Activated B cell treated with CpG ODN at 0.5 μM for 24 hours (primary cell): Measurements from ENCODE around the gene DLGAP1. TPM values are rescaled to one million over a fixed set of nuclear protein-coding genes. Genes with fewer than 3 reads are reported as not detected.

Source experiments
- ATAC-seq: fragments of 200-7000 bp; cut with Tn5 transposase; one replicate; pipeline ENCODE4 v1.10.0; 2021; ENCODE audit warnings: low read depth, mild to moderate bottlenecking, moderate library complexity
- CTCF ChIA-PET: fragments of 350-600 bp; sonication (Branson Sonifier 250); formaldehyde crosslinking; loops from one replicate; lab custom pipeline; 2021; ENCODE audit warnings: antibody characterized with exemption; lab: Charles Lee
- POLR2A ChIA-PET: fragments of 350-600 bp; sonication (Branson Sonifier 250); formaldehyde crosslinking; loops from one replicate; lab custom pipeline; 2021; ENCODE audit warnings: antibody characterized with exemption; lab: Charles Lee
- DNase-seq: peaks from one replicate; pipeline ENCODE4 v3.0.0; 2022
- H3K27ac Mint-ChIP-seq: one replicate; pipeline ENCODE4 v1.8.0; 2020; ENCODE audit warnings: mixed read lengths
- H3K27me3 Mint-ChIP-seq: one replicate; pipeline ENCODE4 v1.8.0; 2021; ENCODE audit warnings: mixed read lengths
- H3K36me3 Mint-ChIP-seq: one replicate; pipeline ENCODE4 v1.8.0; 2021; ENCODE audit warnings: low read depth, mixed read lengths
- H3K4me1 Mint-ChIP-seq: one replicate; pipeline ENCODE4 v1.8.0; 2021; ENCODE audit warnings: mixed read lengths
- H3K4me3 Mint-ChIP-seq: one replicate; pipeline ENCODE4 v1.8.0; 2020; ENCODE audit warnings: mild to moderate bottlenecking, mixed read lengths
- H3K9me3 Mint-ChIP-seq: one replicate; pipeline ENCODE4 v1.8.0; 2020; ENCODE audit warnings: mixed read lengths
- CTCF ChIP-seq: fragments of 200-600 bp; IDR thresholded peaks from one replicate; pipeline ENCODE4 v1.8.0; 2022; ENCODE audit warnings: antibody characterized with exemption, mild to moderate bottlenecking
- intact Hi-C: fragments of 100-400 bp; cut with micrococcal nuclease; formaldehyde crosslinking; loops from one replicate; pipeline ENCODE4 v1.15.1; 2024
- total RNA-seq: library from RNA; stranded (reverse); gene quantifications from 2 replicates; pipeline ENCODE4 v1.2.3, GENCODE V29; 2022

Gene DLGAP1
- total RNA-seq, 1 donor from 2014 or later = 0.18 TPM

GRCh38 chr18:3592864-3593263 lies 862.2 kb downstream of the DLGAP1 start:
- ChIA-PET CTCF (interaction anchor here (1.3 to 5.8 kb wide), 3 partner anchors 73 to 345 kb away, joined by 5 to 81 read pairs (median 75); partner anchors contain the start of gene MYL12A), POLR2A (interaction anchor here (1.3 to 7.9 kb wide), 8 partner anchors 8 to 311 kb away, joined by 4 to 432 read pairs (median 26); partner anchors contain the start of gene TGIF1)

GRCh38 chr18:3590096-3590630 lies 864.9 kb downstream of the DLGAP1 start:
- Mint-ChIP-seq H3K9me3 (no peaks in the 10 kb centered on the region), H3K36me3 (peaks cover 6% of the 10 kb centered on the region), H3K27me3 (no peaks in the 10 kb centered on the region), H3K4me3 (no peak overlapping the region), H3K4me1 (peaks cover 63% of the 10 kb centered on the region), H3K27ac (peak overlapping the region; percentile 94)
- ATAC-seq = no peak
- DNase-seq = no peak
- ChIA-PET POLR2A (interaction anchor here (0.6 to 1.4 kb wide), 4 partner anchors 76 to 343 kb away, joined by 3 to 8 read pairs (median 4); partner anchors contain the start of gene MYL12A), CTCF (interaction anchor here (1.6 kb wide), 1 partner anchor 76 kb away, joined by 4 read pairs; no protein-coding TSS in a partner anchor)
- no peak for TF ChIP-seq CTCF
- intact Hi-C loops = loop anchor here (5.0 kb wide), 1 partner anchor 578 kb away; the partner anchor contains the start of gene LPIN2

More at GRCh38 chr18:3592864-3593263, 862.2 kb downstream of the DLGAP1 start:
- H3K9me3 Mint-ChIP-seq = no peaks in the 10 kb centered on the region
- H3K27ac Mint-ChIP-seq = peak overlapping the region; percentile 94
- H3K36me3 Mint-ChIP-seq = peaks cover 17% of the 10 kb centered on the region
- peaks cover 63% of the 10 kb centered on the region for H3K4me1 Mint-ChIP-seq
- peak overlapping the region; percentile 24 for H3K4me3 Mint-ChIP-seq
- DNase-seq (no peak), ATAC-seq (no peak)
- intact Hi-C loops = loop anchor here (5.0 kb wide), 1 partner anchor 581 kb away; the partner anchor contains the start of gene LPIN2
- no peak for TF ChIP-seq CTCF
- no peaks in the 10 kb centered on the region for H3K27me3 Mint-ChIP-seq

- H3K9me3 Mint-ChIP-seq = no peaks in the 10 kb centered on the region
- peak overlapping the region; percentile 96 for H3K27ac Mint-ChIP-seq
- peak overlapping the region; percentile 74 for H3K4me3 Mint-ChIP-seq
- TF ChIP-seq CTCF = no peak
- no peaks in the 10 kb centered on the region for H3K27me3 Mint-ChIP-seq
- peaks cover 53% of the 10 kb centered on the region for H3K4me1 Mint-ChIP-seq
- ChIA-PET POLR2A (interaction anchor here (0.5 to 5.4 kb wide), 26 partner anchors 10 to 619 kb away, joined by 3 to 200 read pairs (median 7); partner anchors contain the start of genes MYL12B and TGIF1), CTCF (interaction anchor here (0.6 to 3.7 kb wide), 24 partner anchors 9 to 307 kb away, joined by 3 to 53 read pairs (median 4); no protein-coding TSS in a partner anchor)
- ATAC-seq (peak; percentile 45), DNase-seq (peak; percentile 40)
- intact Hi-C loops = loop anchor here (1.0 to 5.0 kb wide), 13 partner anchors 8 to 739 kb away; partner anchors contain the start of genes EMILIN2 and MYL12A
- H3K36me3 Mint-ChIP-seq = peaks cover 3% of the 10 kb centered on the region
These were observed 869.2 kb downstream of the DLGAP1 start for GRCh38 chr18:3585656-3586509.

- Mint-ChIP-seq H3K4me1 (peaks cover 52% of the 10 kb centered on the region), H3K9me3 (no peaks in the 10 kb centered on the region), H3K27me3 (no peaks in the 10 kb centered on the region), H3K27ac (peak overlapping the region; percentile 96), H3K36me3 (peaks cover 3% of the 10 kb centered on the region), H3K4me3 (peak overlapping the region; percentile 74)
- POLR2A ChIA-PET = interaction anchor here (0.6 to 5.4 kb wide), 27 partner anchors 9 to 618 kb away, joined by 3 to 200 read pairs (median 7); partner anchors contain the start of gene TGIF1
- no peak for TF ChIP-seq CTCF
- DNase-seq (no peak), ATAC-seq (peak; percentile 35)
- intact Hi-C loops = loop anchor here (1.0 to 5.0 kb wide), 3 partner anchors 73 to 738 kb away; partner anchors contain the start of gene EMILIN2
- CTCF ChIA-PET = interaction anchor here (0.9 to 3.7 kb wide), 19 partner anchors 10 to 306 kb away, joined by 3 to 53 read pairs (median 5); no protein-coding TSS in a partner anchor
These were observed 870.1 kb downstream of the DLGAP1 start for GRCh38 chr18:3584897-3585460.
